IMR-90 (cell line): ENCODE results near the gene RNF224. TPM values are rescaled to one million over a fixed set of nuclear protein-coding genes. Genes with fewer than 3 reads are reported as not detected.
"Not testable (repeated sequence)": the region's sequence is repeated elsewhere in the genome, so short reads cannot be mapped to it uniquely, and the experiment has no call there.

ENCODE experiments used
- ATAC-seq: fragments of 200-7000 bp; cut with Tn5 transposase; 2 replicates; pipeline ENCODE4 v1.9.1; 2020; ENCODE audit warnings: low read depth, mild to moderate bottlenecking, moderate library complexity
- BruUV-seq: library from RNA; stranded (reverse); fragments of 400-500 nt; replicated peaks from 2 replicates; lab custom pipeline; 2021; lab: Mats Ljungman, UMichigan
- CTCF ChIA-PET: fragments of 300-600 bp; formaldehyde crosslinking; extraction: SDS; loops from one replicate; lab custom pipeline; 2021; ENCODE audit warnings: antibody characterized with exemption; lab: Yijun Ruan, JAX
- POLR2A ChIA-PET: fragments of 300-600 bp; sonication (Branson Sonifier 250); formaldehyde crosslinking; loops from one replicate; lab custom pipeline; 2022; ENCODE audit warnings: antibody characterized with exemption; ENCODE audit not compliant: unreplicated experiment; lab: Charles Lee
- DNase-seq: peaks from one replicate; pipeline ENCODE4 v3.0.0; 2013
- H2AFZ ChIP-seq: replicated peaks from 2 replicates; pipeline ENCODE3; 2013; ENCODE audit warnings: low read length, mild to moderate bottlenecking; ENCODE audit not compliant: poor library complexity
- H2AK5ac ChIP-seq: 2 replicates; pipeline ENCODE4 v1.6.1; 2013; ENCODE audit warnings: low read depth, low read length, inconsistent platforms
- H2AK9ac ChIP-seq: replicated peaks from 2 replicates; pipeline ENCODE3; 2013; ENCODE audit warnings: mild to moderate bottlenecking, low read depth, low read length, moderate library complexity; ENCODE audit not compliant: poor library complexity
- H2BK120ac ChIP-seq: 2 replicates; pipeline ENCODE4 v1.6.1; 2013; ENCODE audit warnings: low read depth, low read length, inconsistent platforms
- H2BK15ac ChIP-seq: 3 replicates; pipeline ENCODE4 v1.6.1; 2013; ENCODE audit warnings: low read depth, low read length, inconsistent platforms
- H2BK20ac ChIP-seq: 2 replicates; pipeline ENCODE4 v1.6.1; 2013; ENCODE audit warnings: low read depth, mild to moderate bottlenecking, inconsistent platforms, low read length, moderate library complexity
- H2BK5ac ChIP-seq: 2 replicates; pipeline ENCODE4 v1.6.1; 2013; ENCODE audit warnings: mild to moderate bottlenecking, low read depth, low read length, inconsistent platforms; ENCODE audit not compliant: poor library complexity, severe bottlenecking
- H3K14ac ChIP-seq: replicated peaks from 2 replicates; pipeline ENCODE4 v1.6.1; 2013; ENCODE audit warnings: low read depth, low read length, inconsistent platforms
- H3K18ac ChIP-seq: 2 replicates; pipeline ENCODE4 v1.6.1; 2013; ENCODE audit warnings: low read depth, low read length, control low read depth
- H3K23ac ChIP-seq: 2 replicates; pipeline ENCODE4 v1.6.1; 2013; ENCODE audit warnings: low read depth, low read length, inconsistent platforms
- H3K27ac ChIP-seq: 2 replicates; pipeline ENCODE4 v1.5.1; 2013; ENCODE audit warnings: mild to moderate bottlenecking, control low read depth, low read length; ENCODE audit not compliant: insufficient read depth
- H3K27me3 ChIP-seq: 2 replicates; pipeline ENCODE4 v1.6.1; 2013; ENCODE audit warnings: low read length; ENCODE audit not compliant: control insufficient read depth, insufficient read depth
- H3K36me3 ChIP-seq: 2 replicates; pipeline ENCODE4 v1.6.1; 2013; ENCODE audit warnings: low read length, mixed read lengths; ENCODE audit not compliant: control insufficient read depth, insufficient read depth
- H3K4ac ChIP-seq: 2 replicates; pipeline ENCODE4 v1.6.1; 2013; ENCODE audit warnings: low read depth, low read length, inconsistent platforms
- H3K4me1 ChIP-seq: 2 replicates; pipeline ENCODE4 v1.6.1; 2013; ENCODE audit warnings: low read length, mixed read lengths; ENCODE audit not compliant: control insufficient read depth, insufficient read depth
- H3K4me2 ChIP-seq: 2 replicates; pipeline ENCODE4 v1.6.1; 2013; ENCODE audit warnings: low read depth, mild to moderate bottlenecking, control low read depth, low read length, moderate library complexity
- H3K4me3 ChIP-seq: 2 replicates; pipeline ENCODE4 v1.5.1; 2013; ENCODE audit warnings: low read depth, mild to moderate bottlenecking, control low read depth, low read length, moderate library complexity; ENCODE audit not compliant: insufficient read depth
- H3K56ac ChIP-seq: 2 replicates; pipeline ENCODE4 v1.6.1; 2013; ENCODE audit warnings: low read length, inconsistent platforms; ENCODE audit not compliant: insufficient read depth; ENCODE audit errors: extremely low read depth
- H3K79me1 ChIP-seq, 2 experiments: 2 replicates each; pipeline ENCODE4 v1.6.1; 2013; ENCODE audit warnings: low read length in 2 of 2, inconsistent platforms in 1 of 2, low read depth in 1 of 2
- H3K9ac ChIP-seq: 2 replicates; pipeline ENCODE4 v1.6.1; 2013; ENCODE audit warnings: low read depth, low read length, control low read depth
- H3K9me1 ChIP-seq: 2 replicates; pipeline ENCODE4 v1.6.1; 2013; ENCODE audit warnings: low read length, inconsistent platforms; ENCODE audit not compliant: insufficient read depth
- H3K9me3 ChIP-seq: 2 replicates; pipeline ENCODE4 v1.6.1; 2013; ENCODE audit warnings: low read length; ENCODE audit not compliant: control insufficient read depth, insufficient read depth
- H4K20me1 ChIP-seq: 2 replicates; pipeline ENCODE4 v1.6.1; 2013; ENCODE audit warnings: low read length, inconsistent platforms; ENCODE audit not compliant: insufficient read depth
- H4K5ac ChIP-seq: 2 replicates; pipeline ENCODE4 v1.6.1; 2013; ENCODE audit warnings: mild to moderate bottlenecking, low read depth, low read length, control low read depth
- H4K8ac ChIP-seq, 2 experiments: 2 replicates each; pipeline ENCODE4 v1.6.1; 2013; ENCODE audit warnings: low read depth in 2 of 2, low read length in 2 of 2, control low read depth in 1 of 2, inconsistent platforms in 1 of 2
- H4K91ac ChIP-seq: 2 replicates; pipeline ENCODE4 v1.6.1; 2013; ENCODE audit warnings: low read depth, low read length, inconsistent platforms; ENCODE audit not compliant: insufficient read depth
- RFX5 ChIP-seq: IDR thresholded peaks from 2 replicates; pipeline ENCODE4 v1.8.0; 2012; ENCODE audit warnings: low read depth, mild to moderate bottlenecking, low read length, moderate library complexity
- WGBS, 2 experiments: methylation state at CpG; one replicate each; pipeline versions ENCODE4 v1.1.5 to v1.1.7; 2013; ENCODE audit warnings: missing lambda C conversion rate in 2 of 2; ENCODE audit not compliant: insufficient read length in 1 of 2; ENCODE audit errors: extremely low coverage in 2 of 2; 5-methylcytosine and 5-hydroxymethylcytosine counted together
- dilution Hi-C: fragments of 300-500 bp; cut with HindIII; formaldehyde crosslinking; loops from one replicate; pipeline ENCODE4 v1.14.3; 2018; ENCODE audit warnings: low sequenced_read_pairs; ENCODE audit not compliant: unreplicated experiment
- in situ Hi-C: fragments of 300-500 bp; cut with MboI; formaldehyde crosslinking; loops from 3 replicates; pipeline ENCODE4 v1.14.3; 2019; ENCODE audit warnings: low sequenced_read_pairs, inconsistent platforms, mixed read lengths
- intact Hi-C: fragments of 100-400 bp; cut with micrococcal nuclease; formaldehyde crosslinking; loops from 2 replicates; pipeline ENCODE4 v1.10.0; 2022
- polyA plus RNA-seq, 3 experiments: library from polyadenylated mRNA; depleted of rRNA; stranded (reverse); fragments of >200 nt; gene quantifications; 2 replicates each; pipeline ENCODE4 v1.2.3, GENCODE V29; 2012; ENCODE audit warnings: low replicate concordance in 1 of 3
- total RNA-seq: library from RNA; depleted of rRNA; stranded (reverse); fragments of >200 nt; gene quantifications from 2 replicates; pipeline ENCODE4 v1.2.3, GENCODE V29; 2012
- TF ChIP-seq, protein P1 (sequence below): conservative IDR thresholded peaks from 2 replicates; pipeline ENCODE4 v1.5.1; 2012; ENCODE audit warnings: mild to moderate bottlenecking, low read depth, low read length, improper control_type of control experiment

RNF224 gene
- total and polyA plus RNA-seq, 2 of the 4 experiments (the other 2 are of a cell fraction), result not detected

DNA sequence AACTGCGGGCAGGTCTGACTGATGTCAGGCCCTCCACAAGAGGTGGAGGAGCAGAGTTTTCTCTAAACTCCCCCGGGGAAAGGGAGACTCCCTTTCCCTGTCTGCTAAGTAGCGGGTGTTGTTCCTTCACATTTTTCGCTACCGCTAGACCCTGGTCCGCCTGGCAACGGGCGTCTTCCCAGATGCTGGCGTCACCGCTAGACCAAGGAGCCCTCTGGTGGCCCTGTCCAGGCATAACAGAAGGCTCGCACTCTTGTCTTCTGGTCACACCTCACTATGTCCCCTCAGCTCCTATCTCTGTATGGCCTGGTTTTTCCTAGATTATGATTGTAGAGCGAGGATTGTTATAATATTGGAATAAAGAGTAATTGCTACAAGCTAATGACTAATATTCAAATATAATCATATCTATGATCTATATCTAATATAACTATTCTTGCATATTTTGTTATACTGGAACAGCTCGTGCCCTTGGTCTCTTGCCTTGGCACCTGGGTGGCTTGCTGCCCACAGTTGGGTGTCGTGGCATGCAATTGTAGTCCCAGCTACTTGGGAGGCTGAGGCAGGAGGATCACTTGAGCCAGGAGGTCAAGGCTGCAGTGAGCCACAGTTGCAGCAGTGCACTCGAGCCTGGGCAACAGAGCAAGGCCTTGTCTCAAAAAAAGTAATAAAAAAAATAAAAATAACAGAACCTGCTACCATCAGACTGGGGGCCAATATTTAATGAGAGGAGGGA lies 35.0 kb downstream of the RNF224 start:
- POLR2A ChIA-PET, H3K56ac ChIP-seq, H2BK5ac ChIP-seq, BruUV-seq, ATAC-seq, H4K5ac ChIP-seq, intact Hi-C loops, H2BK20ac ChIP-seq, H3K4me1 ChIP-seq, H3K27ac ChIP-seq, H2AK9ac ChIP-seq, H4K20me1 ChIP-seq, H4K8ac ChIP-seq, H2AFZ ChIP-seq, H3K23ac ChIP-seq, H2BK15ac ChIP-seq, H2BK120ac ChIP-seq, H3K4me3 ChIP-seq, H3K18ac ChIP-seq, CTCF ChIA-PET, dilution Hi-C loops, H3K4me2 ChIP-seq, H3K9me3 ChIP-seq, H3K9me1 ChIP-seq, H4K91ac ChIP-seq, in situ Hi-C loops, H3K27me3 ChIP-seq, H3K4ac ChIP-seq, H3K9ac ChIP-seq, H3K14ac ChIP-seq: not testable (repeated sequence)
- Histone ChIP-seq H2AK5ac (peak overlapping the region; percentile 28; the same call in 1 of the 2 replicates), H3K36me3 (peaks cover 51% of the 10 kb centered on the region), H3K79me1 (peaks cover 10 to 37% of the 10 kb centered on the region in 2 experiments)
- WGBS, 2 experiments, result no CpG with 5 or more reads among the region's 15 CpGs
- TF ChIP-seq RFX5, result 0 out of 2 replicates have a peak, but pooled peaks have one; percentile 27
- TF ChIP-seq, protein P1, sequence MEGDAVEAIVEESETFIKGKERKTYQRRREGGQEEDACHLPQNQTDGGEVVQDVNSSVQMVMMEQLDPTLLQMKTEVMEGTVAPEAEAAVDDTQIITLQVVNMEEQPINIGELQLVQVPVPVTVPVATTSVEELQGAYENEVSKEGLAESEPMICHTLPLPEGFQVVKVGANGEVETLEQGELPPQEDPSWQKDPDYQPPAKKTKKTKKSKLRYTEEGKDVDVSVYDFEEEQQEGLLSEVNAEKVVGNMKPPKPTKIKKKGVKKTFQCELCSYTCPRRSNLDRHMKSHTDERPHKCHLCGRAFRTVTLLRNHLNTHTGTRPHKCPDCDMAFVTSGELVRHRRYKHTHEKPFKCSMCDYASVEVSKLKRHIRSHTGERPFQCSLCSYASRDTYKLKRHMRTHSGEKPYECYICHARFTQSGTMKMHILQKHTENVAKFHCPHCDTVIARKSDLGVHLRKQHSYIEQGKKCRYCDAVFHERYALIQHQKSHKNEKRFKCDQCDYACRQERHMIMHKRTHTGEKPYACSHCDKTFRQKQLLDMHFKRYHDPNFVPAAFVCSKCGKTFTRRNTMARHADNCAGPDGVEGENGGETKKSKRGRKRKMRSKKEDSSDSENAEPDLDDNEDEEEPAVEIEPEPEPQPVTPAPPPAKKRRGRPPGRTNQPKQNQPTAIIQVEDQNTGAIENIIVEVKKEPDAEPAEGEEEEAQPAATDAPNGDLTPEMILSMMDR, result peak; percentile 32
- peak; percentile 50 for DNase-seq
